Measurements from ENCODE around the gene KCNH1.

DNA sequence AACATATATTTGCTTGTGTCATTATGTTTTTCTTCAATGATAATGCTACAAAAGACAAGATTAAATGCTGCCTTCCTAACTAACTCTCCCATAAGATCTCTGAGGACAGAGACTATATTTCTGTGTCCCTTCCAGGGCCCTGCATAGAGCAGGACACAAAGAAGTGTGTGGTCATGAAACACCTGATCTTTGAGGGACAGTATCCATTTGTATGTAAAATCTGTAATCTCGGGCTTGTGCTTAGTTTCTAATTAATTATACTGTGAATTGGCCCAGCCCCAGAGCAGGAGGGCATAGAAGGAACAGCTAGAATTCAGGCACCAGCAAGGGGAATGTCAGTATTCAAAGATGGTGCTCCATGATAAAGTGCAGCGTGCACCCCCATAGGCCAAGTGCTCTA lies 430.4 kb downstream of the KCNH1 start:
- TF ChIP-seq, protein P1, sequence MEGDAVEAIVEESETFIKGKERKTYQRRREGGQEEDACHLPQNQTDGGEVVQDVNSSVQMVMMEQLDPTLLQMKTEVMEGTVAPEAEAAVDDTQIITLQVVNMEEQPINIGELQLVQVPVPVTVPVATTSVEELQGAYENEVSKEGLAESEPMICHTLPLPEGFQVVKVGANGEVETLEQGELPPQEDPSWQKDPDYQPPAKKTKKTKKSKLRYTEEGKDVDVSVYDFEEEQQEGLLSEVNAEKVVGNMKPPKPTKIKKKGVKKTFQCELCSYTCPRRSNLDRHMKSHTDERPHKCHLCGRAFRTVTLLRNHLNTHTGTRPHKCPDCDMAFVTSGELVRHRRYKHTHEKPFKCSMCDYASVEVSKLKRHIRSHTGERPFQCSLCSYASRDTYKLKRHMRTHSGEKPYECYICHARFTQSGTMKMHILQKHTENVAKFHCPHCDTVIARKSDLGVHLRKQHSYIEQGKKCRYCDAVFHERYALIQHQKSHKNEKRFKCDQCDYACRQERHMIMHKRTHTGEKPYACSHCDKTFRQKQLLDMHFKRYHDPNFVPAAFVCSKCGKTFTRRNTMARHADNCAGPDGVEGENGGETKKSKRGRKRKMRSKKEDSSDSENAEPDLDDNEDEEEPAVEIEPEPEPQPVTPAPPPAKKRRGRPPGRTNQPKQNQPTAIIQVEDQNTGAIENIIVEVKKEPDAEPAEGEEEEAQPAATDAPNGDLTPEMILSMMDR (IDR thresholded peaks at IDR 0.05; ENCODE audit: insufficient read depth, low read depth, low read length): no peak
- TF ChIP-seq EZH2 (IDR thresholded peaks at IDR 0.05; ENCODE audit: insufficient read depth, low read length): no peak

All from astrocyte (in vitro differentiated cells and primary cell).